IMR-90 (cell line): ENCODE measurements around the gene RELT. TPM values are rescaled to one million over a fixed set of nuclear protein-coding genes. Genes with fewer than 3 reads are reported as not detected.

Experiments
- ATAC-seq: fragments of 200-7000 bp; cut with Tn5 transposase; 2 replicates; pipeline ENCODE4 v1.9.1; 2020; ENCODE audit warnings: low read depth, mild to moderate bottlenecking, moderate library complexity
- BruUV-seq: library from RNA; stranded (reverse); fragments of 400-500 nt; replicated peaks from 2 replicates; lab custom pipeline; 2021; lab: Mats Ljungman, UMichigan
- CTCF ChIA-PET: fragments of 300-600 bp; formaldehyde crosslinking; extraction: SDS; loops from one replicate; lab custom pipeline; 2021; ENCODE audit warnings: antibody characterized with exemption; lab: Yijun Ruan, JAX
- POLR2A ChIA-PET: fragments of 300-600 bp; sonication (Branson Sonifier 250); formaldehyde crosslinking; loops from one replicate; lab custom pipeline; 2022; ENCODE audit warnings: antibody characterized with exemption; ENCODE audit not compliant: unreplicated experiment; lab: Charles Lee
- DNase-seq: peaks from one replicate; pipeline ENCODE4 v3.0.0; 2013
- H2AFZ ChIP-seq: replicated peaks from 2 replicates; pipeline ENCODE3; 2013; ENCODE audit warnings: low read length, mild to moderate bottlenecking; ENCODE audit not compliant: poor library complexity
- H2AK5ac ChIP-seq: 2 replicates; pipeline ENCODE4 v1.6.1; 2013; ENCODE audit warnings: low read depth, low read length, inconsistent platforms
- H2AK9ac ChIP-seq: replicated peaks from 2 replicates; pipeline ENCODE3; 2013; ENCODE audit warnings: mild to moderate bottlenecking, low read depth, low read length, moderate library complexity; ENCODE audit not compliant: poor library complexity
- H2BK120ac ChIP-seq: 2 replicates; pipeline ENCODE4 v1.6.1; 2013; ENCODE audit warnings: low read depth, low read length, inconsistent platforms
- H2BK15ac ChIP-seq: 3 replicates; pipeline ENCODE4 v1.6.1; 2013; ENCODE audit warnings: low read depth, low read length, inconsistent platforms
- H2BK20ac ChIP-seq: 2 replicates; pipeline ENCODE4 v1.6.1; 2013; ENCODE audit warnings: low read depth, mild to moderate bottlenecking, inconsistent platforms, low read length, moderate library complexity
- H2BK5ac ChIP-seq: 2 replicates; pipeline ENCODE4 v1.6.1; 2013; ENCODE audit warnings: mild to moderate bottlenecking, low read depth, low read length, inconsistent platforms; ENCODE audit not compliant: poor library complexity, severe bottlenecking
- H3K14ac ChIP-seq: replicated peaks from 2 replicates; pipeline ENCODE4 v1.6.1; 2013; ENCODE audit warnings: low read depth, low read length, inconsistent platforms
- H3K18ac ChIP-seq: 2 replicates; pipeline ENCODE4 v1.6.1; 2013; ENCODE audit warnings: low read depth, low read length, control low read depth
- H3K23ac ChIP-seq: 2 replicates; pipeline ENCODE4 v1.6.1; 2013; ENCODE audit warnings: low read depth, low read length, inconsistent platforms
- H3K27ac ChIP-seq: 2 replicates; pipeline ENCODE4 v1.5.1; 2013; ENCODE audit warnings: mild to moderate bottlenecking, control low read depth, low read length; ENCODE audit not compliant: insufficient read depth
- H3K27me3 ChIP-seq: 2 replicates; pipeline ENCODE4 v1.6.1; 2013; ENCODE audit warnings: low read length; ENCODE audit not compliant: control insufficient read depth, insufficient read depth
- H3K36me3 ChIP-seq: 2 replicates; pipeline ENCODE4 v1.6.1; 2013; ENCODE audit warnings: low read length, mixed read lengths; ENCODE audit not compliant: control insufficient read depth, insufficient read depth
- H3K4ac ChIP-seq: 2 replicates; pipeline ENCODE4 v1.6.1; 2013; ENCODE audit warnings: low read depth, low read length, inconsistent platforms
- H3K4me1 ChIP-seq: 2 replicates; pipeline ENCODE4 v1.6.1; 2013; ENCODE audit warnings: low read length, mixed read lengths; ENCODE audit not compliant: control insufficient read depth, insufficient read depth
- H3K4me2 ChIP-seq: 2 replicates; pipeline ENCODE4 v1.6.1; 2013; ENCODE audit warnings: low read depth, mild to moderate bottlenecking, control low read depth, low read length, moderate library complexity
- H3K4me3 ChIP-seq: 2 replicates; pipeline ENCODE4 v1.5.1; 2013; ENCODE audit warnings: low read depth, mild to moderate bottlenecking, control low read depth, low read length, moderate library complexity; ENCODE audit not compliant: insufficient read depth
- H3K56ac ChIP-seq: 2 replicates; pipeline ENCODE4 v1.6.1; 2013; ENCODE audit warnings: low read length, inconsistent platforms; ENCODE audit not compliant: insufficient read depth; ENCODE audit errors: extremely low read depth
- H3K79me1 ChIP-seq, 2 experiments: 2 replicates each; pipeline ENCODE4 v1.6.1; 2013; ENCODE audit warnings: low read length in 2 of 2, inconsistent platforms in 1 of 2, low read depth in 1 of 2
- H3K9ac ChIP-seq: 2 replicates; pipeline ENCODE4 v1.6.1; 2013; ENCODE audit warnings: low read depth, low read length, control low read depth
- H3K9me1 ChIP-seq: 2 replicates; pipeline ENCODE4 v1.6.1; 2013; ENCODE audit warnings: low read length, inconsistent platforms; ENCODE audit not compliant: insufficient read depth
- H3K9me3 ChIP-seq: 2 replicates; pipeline ENCODE4 v1.6.1; 2013; ENCODE audit warnings: low read length; ENCODE audit not compliant: control insufficient read depth, insufficient read depth
- H4K20me1 ChIP-seq: 2 replicates; pipeline ENCODE4 v1.6.1; 2013; ENCODE audit warnings: low read length, inconsistent platforms; ENCODE audit not compliant: insufficient read depth
- H4K5ac ChIP-seq: 2 replicates; pipeline ENCODE4 v1.6.1; 2013; ENCODE audit warnings: mild to moderate bottlenecking, low read depth, low read length, control low read depth
- H4K8ac ChIP-seq, 2 experiments: 2 replicates each; pipeline ENCODE4 v1.6.1; 2013; ENCODE audit warnings: low read depth in 2 of 2, low read length in 2 of 2, control low read depth in 1 of 2, inconsistent platforms in 1 of 2
- H4K91ac ChIP-seq: 2 replicates; pipeline ENCODE4 v1.6.1; 2013; ENCODE audit warnings: low read depth, low read length, inconsistent platforms; ENCODE audit not compliant: insufficient read depth
- CHD1 ChIP-seq: IDR thresholded peaks from 2 replicates; pipeline ENCODE4 v1.6.1; 2012; ENCODE audit warnings: low read depth, low read length, improper control_type of control experiment
- FOS ChIP-seq: fragments of 150-350 bp; IDR thresholded peaks from 2 replicates; pipeline ENCODE4 v1.6.1; 2016; ENCODE audit warnings: low read depth, low read length
- MXI1 ChIP-seq: IDR thresholded peaks from 2 replicates; pipeline ENCODE4 v1.6.1; 2012; ENCODE audit warnings: low read depth, mild to moderate bottlenecking, low read length, moderate library complexity, borderline replicate concordance
- NFE2L2 ChIP-seq: fragments of 150-350 bp; IDR thresholded peaks from 2 replicates; pipeline ENCODE4 v1.6.1; 2016; ENCODE audit warnings: low read depth, mild to moderate bottlenecking, low read length
- RAD21 ChIP-seq: IDR thresholded peaks from 2 replicates; pipeline ENCODE4 v1.6.1; 2012; ENCODE audit warnings: low read length, improper control_type of control experiment
- RCOR1 ChIP-seq: IDR thresholded peaks from 2 replicates; pipeline ENCODE4 v1.6.1; 2012; ENCODE audit warnings: mild to moderate bottlenecking, low read length, improper control_type of control experiment; ENCODE audit not compliant: insufficient replicate concordance
- SMC3 ChIP-seq: fragments of 150-350 bp; IDR thresholded peaks from 2 replicates; pipeline ENCODE4 v1.6.1; 2016; ENCODE audit warnings: low read depth, mild to moderate bottlenecking, antibody characterized with exemption, low read length, moderate library complexity
- WGBS, 2 experiments: methylation state at CpG; one replicate each; pipeline versions ENCODE4 v1.1.5 to v1.1.7; 2013; ENCODE audit warnings: missing lambda C conversion rate in 2 of 2; ENCODE audit not compliant: insufficient read length in 1 of 2; ENCODE audit errors: extremely low coverage in 2 of 2; 5-methylcytosine and 5-hydroxymethylcytosine counted together
- dilution Hi-C: fragments of 300-500 bp; cut with HindIII; formaldehyde crosslinking; loops from one replicate; pipeline ENCODE4 v1.14.3; 2018; ENCODE audit warnings: low sequenced_read_pairs; ENCODE audit not compliant: unreplicated experiment
- in situ Hi-C: fragments of 300-500 bp; cut with MboI; formaldehyde crosslinking; loops from 3 replicates; pipeline ENCODE4 v1.14.3; 2019; ENCODE audit warnings: low sequenced_read_pairs, inconsistent platforms, mixed read lengths
- intact Hi-C: fragments of 100-400 bp; cut with micrococcal nuclease; formaldehyde crosslinking; loops from 2 replicates; pipeline ENCODE4 v1.10.0; 2022
- polyA plus RNA-seq, 3 experiments: library from polyadenylated mRNA; depleted of rRNA; stranded (reverse); fragments of >200 nt; gene quantifications; 2 replicates each; pipeline ENCODE4 v1.2.3, GENCODE V29; 2012; ENCODE audit warnings: low replicate concordance in 1 of 3
- total RNA-seq: library from RNA; depleted of rRNA; stranded (reverse); fragments of >200 nt; gene quantifications from 2 replicates; pipeline ENCODE4 v1.2.3, GENCODE V29; 2012
- TF ChIP-seq, protein P1 (sequence below): fragments of 150-350 bp; IDR thresholded peaks from 2 replicates; pipeline ENCODE4 v1.6.1; 2017; ENCODE audit warnings: mild to moderate bottlenecking, antibody characterized with exemption, low read length, low read depth
- TF ChIP-seq, protein P2 (sequence below): fragments of 150-350 bp; IDR thresholded peaks from 2 replicates; pipeline ENCODE4 v1.6.1; 2016; ENCODE audit warnings: low read depth, mild to moderate bottlenecking, low read length, moderate library complexity, borderline replicate concordance

Gene RELT
- total and polyA plus RNA-seq, 2 of the 4 experiments (the other 2 are of a cell fraction) = 2.3 to 5.3 TPM

DNA sequence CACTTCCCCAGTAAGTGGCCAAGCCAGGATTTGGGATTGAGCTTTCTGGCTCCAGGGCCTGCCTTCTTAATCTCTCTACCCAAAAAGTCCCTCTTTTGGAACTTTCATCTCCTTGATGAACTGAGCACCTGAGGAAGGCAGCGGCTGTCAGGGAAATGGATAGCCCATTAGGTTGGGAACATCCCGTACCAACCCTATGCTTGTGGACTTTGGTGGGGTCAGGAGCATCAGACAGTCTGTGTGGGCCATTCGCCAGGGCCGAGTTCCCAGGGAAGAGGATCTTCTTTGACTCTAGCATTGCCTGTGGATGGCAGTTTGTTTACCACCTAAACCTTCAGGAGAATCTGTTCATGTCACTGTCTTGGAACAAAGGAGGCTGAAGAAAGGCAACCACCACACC lies 37.9 kb upstream of the RELT start:
- Histone ChIP-seq H2BK20ac (no peak overlapping the region), H2BK120ac (no peak overlapping the region), H2AFZ (no peak overlapping the region), H4K20me1 (peaks cover 100% of the 10 kb centered on the region), H3K14ac (no peak overlapping the region), H3K56ac (no peak overlapping the region), H2BK5ac (no peak overlapping the region), H3K23ac (no peak overlapping the region), H3K27ac (no peak overlapping the region), H2BK15ac (no peak overlapping the region), H3K4me3 (no peak overlapping the region), H3K18ac (no peak overlapping the region), H3K27me3 (no peaks in the 10 kb centered on the region), H3K4ac (no peak overlapping the region), H4K8ac (no peak overlapping the region), H2AK9ac (no peak overlapping the region), H3K9me1 (peaks cover 18% of the 10 kb centered on the region; the same call in 1 of the 2 replicates), H4K91ac (no peak overlapping the region), H3K4me1 (peaks cover 32% of the 10 kb centered on the region), H3K79me1 (peaks cover 25 to 89% of the 10 kb centered on the region in 2 experiments), H3K36me3 (peaks cover 6% of the 10 kb centered on the region; the same call in 1 of the 2 replicates), H3K4me2 (no peak overlapping the region), H2AK5ac (no peak overlapping the region), H4K5ac (no peak overlapping the region), H3K9ac (no peak overlapping the region), H3K9me3 (no peaks in the 10 kb centered on the region)
- TF ChIP-seq, protein P1, sequence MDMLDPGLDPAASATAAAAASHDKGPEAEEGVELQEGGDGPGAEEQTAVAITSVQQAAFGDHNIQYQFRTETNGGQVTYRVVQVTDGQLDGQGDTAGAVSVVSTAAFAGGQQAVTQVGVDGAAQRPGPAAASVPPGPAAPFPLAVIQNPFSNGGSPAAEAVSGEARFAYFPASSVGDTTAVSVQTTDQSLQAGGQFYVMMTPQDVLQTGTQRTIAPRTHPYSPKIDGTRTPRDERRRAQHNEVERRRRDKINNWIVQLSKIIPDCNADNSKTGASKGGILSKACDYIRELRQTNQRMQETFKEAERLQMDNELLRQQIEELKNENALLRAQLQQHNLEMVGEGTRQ = no peak
- TF ChIP-seq CHD1 = no peak
- TF ChIP-seq, protein P2, sequence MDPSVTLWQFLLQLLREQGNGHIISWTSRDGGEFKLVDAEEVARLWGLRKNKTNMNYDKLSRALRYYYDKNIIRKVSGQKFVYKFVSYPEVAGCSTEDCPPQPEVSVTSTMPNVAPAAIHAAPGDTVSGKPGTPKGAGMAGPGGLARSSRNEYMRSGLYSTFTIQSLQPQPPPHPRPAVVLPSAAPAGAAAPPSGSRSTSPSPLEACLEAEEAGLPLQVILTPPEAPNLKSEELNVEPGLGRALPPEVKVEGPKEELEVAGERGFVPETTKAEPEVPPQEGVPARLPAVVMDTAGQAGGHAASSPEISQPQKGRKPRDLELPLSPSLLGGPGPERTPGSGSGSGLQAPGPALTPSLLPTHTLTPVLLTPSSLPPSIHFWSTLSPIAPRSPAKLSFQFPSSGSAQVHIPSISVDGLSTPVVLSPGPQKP = no peak
- no peak for TF ChIP-seq SMC3
- TF ChIP-seq RCOR1 = no peak
- TF ChIP-seq NFE2L2 = no peak
- no peak for TF ChIP-seq MXI1
- TF ChIP-seq FOS = no peak
- TF ChIP-seq RAD21 = no peak
- BruUV-seq = no TSS peak
- ChIA-PET POLR2A (no interaction called here), CTCF (interaction anchor here (1.8 kb wide), 1 partner anchor 31 kb away, joined by 7 read pairs; no protein-coding TSS in a partner anchor)
- ATAC-seq = no peak
- dilution Hi-C loops = no loop called here
- WGBS, 2 experiments = 100% methylated on average over 1 of the region's 4 CpGs; no CpG with 5 or more reads in 1 of the 2 experiments
- intact Hi-C loops = no loop called here
- DNase-seq = no peak
- in situ Hi-C loops = loop anchor here (5.0 kb wide), 1 partner anchor 41 kb away; no protein-coding TSS in a partner anchor
